ENCODE data around the gene LMF1. TPM values are rescaled to one million over a fixed set of nuclear protein-coding genes. Genes with fewer than 3 reads are reported as not detected.
"Not testable (repeated sequence)": the region's sequence is repeated elsewhere in the genome, so short reads cannot be mapped to it uniquely, and the experiment has no call there.

The LMF1 gene
- total RNA-seq, 2 donors from 2014 or later: 15.8 to 20.1 TPM

GRCh38 chr16:888901-889570 is 81.7 kb downstream of the LMF1 start:
- Histone ChIP-seq H3K9me3 (peaks cover 0 to 7% (median 0%) of the 10 kb centered on the region in 3 donors), H3K27me3 (no peaks in the 10 kb centered on the region), H3K36me3 (replicated peaks in 1 of 2; ENCODE audit: insufficient read depth in 1 of 2, low read depth in 2 of 2) (peaks cover 0 to 3% of the 10 kb centered on the region in 2 donors), H3K4me3 (no peak overlapping the region), H3K27ac (no peak overlapping the region), H3K4me1 (no peaks in the 10 kb centered on the region)
- DNase-seq: no peak
- 90 to 92% methylated on average over 11 to 24 of the region's 24 CpGs for WGBS, 2 donors
- TF ChIP-seq, protein P1, sequence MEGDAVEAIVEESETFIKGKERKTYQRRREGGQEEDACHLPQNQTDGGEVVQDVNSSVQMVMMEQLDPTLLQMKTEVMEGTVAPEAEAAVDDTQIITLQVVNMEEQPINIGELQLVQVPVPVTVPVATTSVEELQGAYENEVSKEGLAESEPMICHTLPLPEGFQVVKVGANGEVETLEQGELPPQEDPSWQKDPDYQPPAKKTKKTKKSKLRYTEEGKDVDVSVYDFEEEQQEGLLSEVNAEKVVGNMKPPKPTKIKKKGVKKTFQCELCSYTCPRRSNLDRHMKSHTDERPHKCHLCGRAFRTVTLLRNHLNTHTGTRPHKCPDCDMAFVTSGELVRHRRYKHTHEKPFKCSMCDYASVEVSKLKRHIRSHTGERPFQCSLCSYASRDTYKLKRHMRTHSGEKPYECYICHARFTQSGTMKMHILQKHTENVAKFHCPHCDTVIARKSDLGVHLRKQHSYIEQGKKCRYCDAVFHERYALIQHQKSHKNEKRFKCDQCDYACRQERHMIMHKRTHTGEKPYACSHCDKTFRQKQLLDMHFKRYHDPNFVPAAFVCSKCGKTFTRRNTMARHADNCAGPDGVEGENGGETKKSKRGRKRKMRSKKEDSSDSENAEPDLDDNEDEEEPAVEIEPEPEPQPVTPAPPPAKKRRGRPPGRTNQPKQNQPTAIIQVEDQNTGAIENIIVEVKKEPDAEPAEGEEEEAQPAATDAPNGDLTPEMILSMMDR (IDR thresholded peaks at IDR 0.05): no peak
- TF ChIP-seq POLR2A (IDR thresholded peaks at IDR 0.05): no peak
- intact Hi-C loops (cut with DNase I): no loop called here
- ATAC-seq: no peak

DNA sequence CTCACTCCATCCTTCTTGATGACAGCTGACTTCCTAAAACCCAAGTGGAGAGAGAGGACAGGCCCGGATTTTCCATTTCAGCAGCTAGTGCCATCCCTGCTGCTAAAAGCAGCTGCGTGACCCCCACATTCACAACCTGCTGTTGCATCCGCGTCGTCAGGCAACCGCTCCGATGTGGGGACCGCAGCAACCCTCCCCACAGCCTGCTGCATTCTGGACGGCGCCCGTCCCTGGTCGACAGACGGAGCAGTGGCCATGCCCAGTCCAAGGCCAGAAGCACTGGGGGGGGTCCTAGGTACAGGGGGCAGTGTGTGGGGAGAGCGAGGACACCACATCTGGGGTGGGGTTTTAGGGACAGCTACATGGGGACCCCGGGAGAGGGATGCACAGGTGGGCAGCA is 82.3 kb downstream of the LMF1 start:
- H3K27me3 ChIP-seq; H3K27ac ChIP-seq; DNase-seq; H3K36me3 ChIP-seq (replicated peaks in 1 of 2; ENCODE audit: insufficient read depth in 1 of 2, low read depth in 2 of 2); intact Hi-C loops (cut with DNase I); ATAC-seq; H3K4me3 ChIP-seq; H3K4me1 ChIP-seq: not testable (repeated sequence)
- 79 to 95% methylated on average over 2 to 14 of the region's 15 CpGs for WGBS, 2 donors
- H3K9me3 ChIP-seq: peaks cover 0 to 10% (median 0%) of the 10 kb centered on the region in 3 donors

DNA sequence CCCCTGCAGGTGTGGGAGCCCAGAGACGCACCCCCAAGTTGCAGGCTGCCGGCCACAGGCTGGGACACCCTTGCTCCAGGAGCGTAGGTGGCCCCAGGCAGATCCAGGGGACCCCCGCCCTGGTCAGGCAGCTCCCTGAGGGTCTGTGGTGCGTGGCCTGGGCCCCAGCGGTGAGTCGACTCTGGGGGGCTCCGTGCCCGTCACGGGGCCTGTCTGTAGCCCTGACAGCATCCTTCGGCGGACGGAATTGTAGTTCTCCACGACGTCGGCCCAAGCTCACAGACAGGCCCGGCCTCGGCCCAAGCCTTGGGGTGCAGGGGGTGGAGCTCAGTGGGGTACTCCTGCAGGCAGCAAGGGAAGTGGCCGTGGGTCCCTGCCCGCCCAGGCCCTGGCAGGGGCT is 82.9 kb downstream of the LMF1 start:
- Histone ChIP-seq H3K27ac (no peak overlapping the region), H3K4me3 (no peak overlapping the region), H3K27me3 (no peaks in the 10 kb centered on the region), H3K4me1 (no peaks in the 10 kb centered on the region), H3K9me3 (peaks cover 0 to 10% (median 0%) of the 10 kb centered on the region in 3 donors), H3K36me3 (replicated peaks in 1 of 2; ENCODE audit: insufficient read depth in 1 of 2, low read depth in 2 of 2) (peaks cover 0 to 3% of the 10 kb centered on the region in 2 donors)
- TF ChIP-seq, protein P1 (IDR thresholded peaks at IDR 0.05): no peak
- TF ChIP-seq POLR2A (IDR thresholded peaks at IDR 0.05): no peak
- intact Hi-C loops (cut with DNase I): no loop called here
- no peak for ATAC-seq
- 93% methylated on average over 20 of the region's 20 CpGs; no CpG with 5 or more reads in 1 of the 2 donors for WGBS, 2 donors
- no peak for DNase-seq

- WGBS, 2 donors: 83 to 95% methylated on average over 14 to 38 of the region's 44 CpGs
- H3K4me3 ChIP-seq: no peak overlapping the region
- no peak for DNase-seq
- intact Hi-C loops (cut with DNase I): no loop called here
- TF ChIP-seq, protein P1 (IDR thresholded peaks at IDR 0.05): no peak
- TF ChIP-seq POLR2A (IDR thresholded peaks at IDR 0.05): no peak
- ATAC-seq: no peak
- no peak overlapping the region for H3K27ac ChIP-seq
- H3K9me3 ChIP-seq: peaks cover 0 to 10% (median 0%) of the 10 kb centered on the region in 3 donors
- H3K36me3 ChIP-seq (replicated peaks in 1 of 2; ENCODE audit: insufficient read depth in 1 of 2, low read depth in 2 of 2): peaks cover 0 to 3% of the 10 kb centered on the region in 2 donors
- H3K4me1 ChIP-seq: no peaks in the 10 kb centered on the region
- no peaks in the 10 kb centered on the region for H3K27me3 ChIP-seq
Measured at GRCh38 chr16:886802-887731, 83.7 kb downstream of the LMF1 start.

- H3K4me1 ChIP-seq: no peaks in the 10 kb centered on the region
- intact Hi-C loops (cut with DNase I): no loop called here
- peaks cover 0 to 10% (median 0%) of the 10 kb centered on the region in 3 donors for H3K9me3 ChIP-seq
- DNase-seq (no peak), ATAC-seq (no peak)
- no peak overlapping the region for H3K4me3 ChIP-seq
- peaks cover 0 to 3% of the 10 kb centered on the region in 2 donors for H3K36me3 ChIP-seq (replicated peaks in 1 of 2; ENCODE audit: insufficient read depth in 1 of 2, low read depth in 2 of 2)
- no peak overlapping the region for H3K27ac ChIP-seq
- WGBS, 2 donors: 75 to 96% methylated on average over 13 to 19 of the region's 20 CpGs
- H3K27me3 ChIP-seq: no peaks in the 10 kb centered on the region
- no peak for TF ChIP-seq POLR2A (IDR thresholded peaks at IDR 0.05)
Measured at GRCh38 chr16:886084-886543, 84.7 kb downstream of the LMF1 start.
